H9 (cell line): ENCODE measurements around the gene TTC7B. TPM values are rescaled to one million over a fixed set of nuclear protein-coding genes. Genes with fewer than 3 reads are reported as not detected.

ENCODE experiments used
- DNase-seq: peaks from one replicate; pipeline ENCODE4 v3.0.0-alpha.2; 2017
- H2AFZ ChIP-seq: one replicate; pipeline ENCODE4 v1.6.1; 2013; ENCODE audit warnings: mild to moderate bottlenecking, low read length, control low read depth, moderate library complexity
- H2AK5ac ChIP-seq: 2 replicates; pipeline ENCODE4 v1.6.1; 2013; ENCODE audit warnings: low read length, control low read depth, mixed read lengths; ENCODE audit not compliant: insufficient read length
- H2BK120ac ChIP-seq: one replicate; pipeline ENCODE4 v1.6.1; 2013; ENCODE audit warnings: low read depth, mild to moderate bottlenecking, low read length, control low read depth, inconsistent platforms; ENCODE audit not compliant: poor library complexity, severe bottlenecking
- H2BK12ac ChIP-seq: 2 replicates; pipeline ENCODE4 v1.6.1; 2013; ENCODE audit warnings: low read length, control low read depth, mixed read lengths, low read depth; ENCODE audit not compliant: insufficient read length
- H2BK15ac ChIP-seq: 2 replicates; pipeline ENCODE4 v1.6.1; 2013; ENCODE audit warnings: low read depth, low read length, control low read depth
- H2BK20ac ChIP-seq: one replicate; pipeline ENCODE4 v1.6.1; 2013; ENCODE audit warnings: low read depth, mild to moderate bottlenecking, low read length, control low read depth, inconsistent platforms; ENCODE audit not compliant: poor library complexity, severe bottlenecking
- H2BK5ac ChIP-seq: 2 replicates; pipeline ENCODE4 v1.6.1; 2013; ENCODE audit warnings: low read length, control low read depth, mixed read lengths; ENCODE audit not compliant: insufficient read length
- H3K14ac ChIP-seq: 2 replicates; pipeline ENCODE4 v1.6.1; 2013; ENCODE audit warnings: low read length, control low read depth; ENCODE audit not compliant: insufficient read depth
- H3K18ac ChIP-seq: 2 replicates; pipeline ENCODE4 v1.6.1; 2013; ENCODE audit warnings: low read depth, mild to moderate bottlenecking, mixed read lengths, low read length, control low read depth; ENCODE audit not compliant: insufficient read length
- H3K23ac ChIP-seq: 2 replicates; pipeline ENCODE4 v1.6.1; 2013; ENCODE audit warnings: low read length, control low read depth, mixed read lengths, low read depth; ENCODE audit not compliant: insufficient read length
- H3K23me2 ChIP-seq: 2 replicates; pipeline ENCODE4 v1.6.1; 2013; ENCODE audit warnings: low read depth, mild to moderate bottlenecking, mixed read lengths, low read length, control low read depth; ENCODE audit not compliant: insufficient read length, poor library complexity, severe bottlenecking
- H3K27ac ChIP-seq: 2 replicates; pipeline ENCODE4 v1.5.1; 2013; ENCODE audit warnings: low read length, control low read depth, mixed read lengths, low read depth; ENCODE audit not compliant: insufficient read length
- H3K27me3 ChIP-seq: 2 replicates; pipeline ENCODE4 v1.6.1; 2013; ENCODE audit warnings: low read length, control low read depth, inconsistent platforms; ENCODE audit not compliant: insufficient read depth
- H3K4ac ChIP-seq: 2 replicates; pipeline ENCODE4 v1.6.1; 2013; ENCODE audit warnings: low read depth, mild to moderate bottlenecking, control low read depth, inconsistent platforms, low read length, moderate library complexity
- H3K4me1 ChIP-seq: 2 replicates; pipeline ENCODE4 v1.6.1; 2013; ENCODE audit warnings: low read length, control low read depth, inconsistent platforms; ENCODE audit not compliant: insufficient read depth
- H3K4me2 ChIP-seq: 2 replicates; pipeline ENCODE4 v1.6.1; 2013; ENCODE audit warnings: low read length, control low read depth, mixed read lengths; ENCODE audit not compliant: insufficient read length, insufficient read depth
- H3K56ac ChIP-seq: 2 replicates; pipeline ENCODE4 v1.6.1; 2013; ENCODE audit warnings: low read depth, mild to moderate bottlenecking, mixed read lengths, low read length, control low read depth; ENCODE audit not compliant: insufficient read length
- H3K79me1 ChIP-seq: 2 replicates; pipeline ENCODE4 v1.6.1; 2013; ENCODE audit warnings: low read depth, mild to moderate bottlenecking, moderate library complexity, low read length, control low read depth, inconsistent platforms; ENCODE audit not compliant: insufficient read depth, poor library complexity, severe bottlenecking
- H3K79me2 ChIP-seq: 2 replicates; pipeline ENCODE4 v1.6.1; 2013; ENCODE audit warnings: low read length, control low read depth, inconsistent platforms; ENCODE audit not compliant: insufficient read depth
- H3K9ac ChIP-seq: 2 replicates; pipeline ENCODE4 v1.6.1; 2013; ENCODE audit warnings: low read length, control low read depth, mixed read lengths; ENCODE audit not compliant: insufficient read length; ENCODE audit errors: extremely low read depth
- H3K9me3 ChIP-seq: one replicate; pipeline ENCODE4 v1.6.1; 2013; ENCODE audit warnings: low read depth, low read length, inconsistent platforms; ENCODE audit not compliant: control insufficient read depth
- H3T11ph ChIP-seq: one replicate; pipeline ENCODE4 v1.6.1; 2013; ENCODE audit warnings: mild to moderate bottlenecking, low read length, control low read depth, inconsistent platforms
- H4K20me1 ChIP-seq: one replicate; pipeline ENCODE4 v1.6.1; 2013; ENCODE audit not compliant: control insufficient read depth, insufficient read length, insufficient read depth
- H4K5ac ChIP-seq: 2 replicates; pipeline ENCODE4 v1.6.1; 2013; ENCODE audit warnings: low read depth, mild to moderate bottlenecking, mixed read lengths, low read length, control low read depth; ENCODE audit not compliant: insufficient read length
- H4K8ac ChIP-seq: replicated peaks from 2 replicates; pipeline ENCODE4 v1.6.1; 2013; ENCODE audit warnings: low read length, control low read depth, mixed read lengths, low read depth; ENCODE audit not compliant: insufficient read length
- H4K91ac ChIP-seq: 2 replicates; pipeline ENCODE4 v1.6.1; 2013; ENCODE audit warnings: low read depth, mild to moderate bottlenecking, moderate library complexity, mixed read lengths, low read length, control low read depth; ENCODE audit not compliant: insufficient read length
- H3K27ac Mint-ChIP-seq, 3 experiments: 2 replicates in 2 of 3; 3 replicates in 1 of 3; pipeline ENCODE4 v1.8.0; 2020 to 2021; ENCODE audit warnings: mixed read lengths in 3 of 3, mild to moderate bottlenecking in 1 of 3, moderate library complexity in 1 of 3
- H3K27me3 Mint-ChIP-seq: 2 replicates; pipeline ENCODE4 v1.8.0; 2021; ENCODE audit warnings: low read depth, mild to moderate bottlenecking, moderate library complexity, mixed read lengths
- H3K36me3 Mint-ChIP-seq, 3 experiments: 2 replicates in 2 of 3; 3 replicates in 1 of 3; pipeline ENCODE4 v1.8.0; 2020 to 2021; ENCODE audit warnings: low read depth in 3 of 3, mixed read lengths in 3 of 3; ENCODE audit not compliant: insufficient read depth in 1 of 3
- H3K4me1 Mint-ChIP-seq, 2 experiments: 2 replicates each; pipeline ENCODE4 v1.8.0; 2020; ENCODE audit warnings: mixed read lengths in 2 of 2
- H3K4me3 Mint-ChIP-seq, 2 experiments: 2 replicates in 1 of 2; 3 replicates in 1 of 2; pipeline ENCODE4 v1.8.0; 2020 to 2021; ENCODE audit warnings: mild to moderate bottlenecking in 2 of 2, mixed read lengths in 2 of 2, moderate library complexity in 1 of 2
- H3K9me3 Mint-ChIP-seq, 2 experiments: 2 replicates in 1 of 2; 3 replicates in 1 of 2; pipeline ENCODE4 v1.8.0; 2020; ENCODE audit warnings: mild to moderate bottlenecking in 2 of 2, mixed read lengths in 2 of 2, moderate library complexity in 1 of 2
- CTCF ChIP-seq: fragments of 200-600 bp; sonication (generic); conservative IDR thresholded peaks from 3 replicates; pipeline ENCODE4 v1.8.0; 2021; ENCODE audit warnings: antibody characterized with exemption, mild to moderate bottlenecking
- WGBS: extraction: QIAGEN DNeasy Blood & Tissue Kit; methylation state at CpG from one replicate; pipeline ENCODE4 v1.1.7; 2013; ENCODE audit warnings: missing lambda C conversion rate, low lambda C conversion rate, mixed read lengths; ENCODE audit not compliant: insufficient read length; ENCODE audit errors: extremely low coverage; 5-methylcytosine and 5-hydroxymethylcytosine counted together
- total RNA-seq: library from RNA; stranded (reverse); gene quantifications from 2 replicates; pipeline ENCODE4 v1.2.1, GENCODE V29; 2021

TTC7B gene
- total RNA-seq, 1 experiment from 2014 or later, result 33.7 TPM

GRCh38 chr14:90569606-90570387 is 246.4 kb downstream of the TTC7B start:
- TF ChIP-seq CTCF, result no peak
- Histone ChIP-seq H3K79me1 (no peaks in the 10 kb centered on the region), H3K4me2 (no peak overlapping the region), H3K56ac (no peak overlapping the region), H3K14ac (no peak overlapping the region; the same call in 1 of the 2 replicates), H2BK12ac (no peak overlapping the region), H3K23ac (no peak overlapping the region), H2AFZ (no peak overlapping the region), H2AK5ac (no peak overlapping the region), H3K9ac (no peak overlapping the region), H3K79me2 (no peaks in the 10 kb centered on the region), H3K4ac (no peak overlapping the region), H3K23me2 (no peaks in the 10 kb centered on the region), H2BK5ac (no peak overlapping the region), H3K27ac (no peak overlapping the region), H3K27me3 (no peaks in the 10 kb centered on the region), H4K5ac (no peak overlapping the region), H2BK20ac (no peak overlapping the region), H3K18ac (no peak overlapping the region), H4K8ac (no peak overlapping the region), H4K20me1 (no peaks in the 10 kb centered on the region), H4K91ac (no peak overlapping the region), H2BK15ac (no peak overlapping the region), H3T11ph (no peak overlapping the region), H3K4me1 (peaks cover 9% of the 10 kb centered on the region; the same call in 1 of the 2 replicates), H3K9me3 (no peaks in the 10 kb centered on the region), H2BK120ac (no peak overlapping the region)
- no peaks in the 10 kb centered on the region for H3K9me3 Mint-ChIP-seq
- H3K27me3 Mint-ChIP-seq, result peaks cover 2% of the 10 kb centered on the region
- no peaks in the 10 kb centered on the region for H3K36me3 Mint-ChIP-seq
- H3K4me1 Mint-ChIP-seq, result peaks cover 46 to 49% of the 10 kb centered on the region in 2 experiments
- no peak overlapping the region for H3K4me3 Mint-ChIP-seq
- H3K27ac Mint-ChIP-seq, result peak overlapping the region in 1 of 3 experiments; percentile 57; a peak in 2 of 7 replicates
- no CpG with 5 or more reads among the region's 9 CpGs for WGBS
- no peak for DNase-seq
